EL (cell line): ENCODE data around the gene ABCA9.
"Not testable (repeated sequence)": the region's sequence is repeated elsewhere in the genome, so short reads cannot be mapped to it uniquely, and the experiment has no call there.

Source experiments
- DNase-seq: peaks from one replicate; pipeline ENCODE4 v3.0.0-alpha.2; 2016

The ABCA9 gene

GRCh38 chr17:68944435-68945035, 116.2 kb downstream of the ABCA9 start:
- DNase-seq: no peak

DNA sequence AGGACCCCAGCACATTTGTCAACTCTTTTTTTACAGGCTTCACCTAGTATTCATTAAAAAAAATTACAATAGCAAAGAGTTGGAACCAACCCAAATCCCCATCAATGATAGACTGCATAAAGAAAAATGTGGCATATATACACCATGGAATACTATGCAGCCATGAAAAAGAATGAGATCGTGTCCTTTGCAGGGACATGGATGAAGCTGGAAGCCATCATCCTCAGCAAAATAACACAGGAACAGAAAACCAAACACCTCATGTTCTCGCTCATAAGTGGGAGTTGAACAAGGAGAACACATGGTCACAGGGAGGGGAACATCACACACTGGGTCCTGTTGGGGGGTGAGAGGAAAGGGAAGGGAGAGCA, 116.9 kb downstream of the ABCA9 start:
- DNase-seq: not testable (repeated sequence)

- DNase-seq: no peak
These were observed 117.5 kb downstream of the ABCA9 start for GRCh38 chr17:68943123-68943811.

GRCh38 chr17:68942389-68942788, 118.3 kb downstream of the ABCA9 start:
- DNase-seq: no peak

GRCh38 chr17:68941761-68942160, 119.0 kb downstream of the ABCA9 start:
- DNase-seq: no peak

GRCh38 chr17:68939195-68939594, 121.5 kb downstream of the ABCA9 start:
- no peak for DNase-seq

- DNase-seq: no peak
These were observed 122.7 kb downstream of the ABCA9 start for GRCh38 chr17:68937890-68938514.

- DNase-seq: no peak
These were observed 133.2 kb downstream of the ABCA9 start for GRCh38 chr17:68927516-68927915.

DNA sequence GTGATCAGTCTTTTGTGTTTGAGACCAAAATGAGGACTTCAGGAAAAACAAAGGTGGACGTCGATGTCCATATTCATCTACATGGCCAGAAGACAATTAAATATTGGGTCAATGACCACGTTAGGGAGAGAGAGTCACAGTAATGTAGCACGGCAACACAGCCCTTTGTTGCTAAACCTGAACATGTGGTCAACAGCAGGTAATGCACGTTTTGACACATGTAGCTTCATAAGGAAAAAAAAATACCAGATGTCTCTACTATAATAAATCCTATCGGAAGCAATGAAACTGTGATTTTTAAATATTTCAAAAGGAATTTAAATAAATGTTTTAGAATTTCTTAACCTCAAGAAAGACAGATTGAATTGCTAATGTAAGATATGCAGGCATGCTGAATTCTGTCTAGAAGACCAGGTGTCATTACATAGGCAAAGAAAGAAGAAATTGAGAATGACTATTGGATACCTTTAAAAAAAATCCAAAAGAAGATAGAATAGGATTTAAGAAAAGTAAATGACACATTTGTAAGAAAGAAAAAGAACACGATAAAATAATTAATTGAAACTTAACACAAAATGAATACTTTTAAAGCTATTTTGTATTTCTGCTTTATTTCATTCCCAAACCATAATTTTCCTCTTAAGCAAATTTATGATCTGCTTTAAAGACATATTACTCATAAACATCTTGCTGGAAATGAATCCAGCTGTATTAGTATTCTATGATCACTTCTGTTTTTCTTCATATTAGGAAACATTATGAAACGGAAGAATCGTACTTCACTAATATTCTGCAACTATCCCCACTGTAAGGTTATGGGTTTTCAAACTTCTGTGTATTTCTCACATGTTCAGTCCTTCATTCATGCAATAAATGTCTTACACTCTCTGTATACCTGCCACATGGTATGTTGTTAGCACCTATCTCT, 135.7 kb downstream of the ABCA9 start:
- DNase-seq: no peak
